ENCODE measurements around the gene GPI.

DNA sequence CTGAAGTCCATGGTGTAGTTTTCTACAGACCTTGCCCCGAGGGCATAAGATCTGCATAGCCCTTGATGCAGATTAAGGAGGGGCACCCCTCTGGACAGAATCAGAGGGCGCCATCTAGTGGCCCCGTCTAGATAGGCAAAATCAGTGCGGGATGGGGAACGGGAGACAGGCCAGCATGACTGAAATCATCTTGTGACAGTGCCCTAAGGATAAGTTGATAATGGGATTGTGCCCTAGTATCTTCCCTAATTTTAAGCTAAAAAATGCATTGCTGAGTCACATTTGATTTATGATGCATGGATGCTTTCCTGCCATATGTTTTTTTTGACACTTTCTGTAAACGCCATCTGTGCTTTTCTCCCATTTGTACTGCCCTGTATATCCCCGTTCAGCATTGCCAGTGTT is 19.0 kb upstream of the GPI start:
- TF ChIP-seq CTCF (IDR thresholded peaks at IDR 0.05 in 8 of 11, conservative IDR thresholded peaks at IDR 0.05 in 3 of 11) (peak; percentile 42 to 86 (median 70)), POLR2A (IDR thresholded peaks at IDR 0.05) (no peak), POLR2AphosphoS5 (IDR thresholded peaks at IDR 0.05) (peak in 1 of 3 donors; percentile 44)
